ENCODE data around the gene TWNK.
A peak's percentile ranks its signal among the peaks of the same experiment; 100 is the strongest.
"Not testable (repeated sequence)": the region's sequence is repeated elsewhere in the genome, so short reads cannot be mapped to it uniquely, and the experiment has no call there.

Gene TWNK

GRCh38 chr10:101030496-101031127 is 43.3 kb downstream of the TWNK start:
- DNase-seq (ENCODE audit: low read depth in 2 of 2) = no peak

DNA sequence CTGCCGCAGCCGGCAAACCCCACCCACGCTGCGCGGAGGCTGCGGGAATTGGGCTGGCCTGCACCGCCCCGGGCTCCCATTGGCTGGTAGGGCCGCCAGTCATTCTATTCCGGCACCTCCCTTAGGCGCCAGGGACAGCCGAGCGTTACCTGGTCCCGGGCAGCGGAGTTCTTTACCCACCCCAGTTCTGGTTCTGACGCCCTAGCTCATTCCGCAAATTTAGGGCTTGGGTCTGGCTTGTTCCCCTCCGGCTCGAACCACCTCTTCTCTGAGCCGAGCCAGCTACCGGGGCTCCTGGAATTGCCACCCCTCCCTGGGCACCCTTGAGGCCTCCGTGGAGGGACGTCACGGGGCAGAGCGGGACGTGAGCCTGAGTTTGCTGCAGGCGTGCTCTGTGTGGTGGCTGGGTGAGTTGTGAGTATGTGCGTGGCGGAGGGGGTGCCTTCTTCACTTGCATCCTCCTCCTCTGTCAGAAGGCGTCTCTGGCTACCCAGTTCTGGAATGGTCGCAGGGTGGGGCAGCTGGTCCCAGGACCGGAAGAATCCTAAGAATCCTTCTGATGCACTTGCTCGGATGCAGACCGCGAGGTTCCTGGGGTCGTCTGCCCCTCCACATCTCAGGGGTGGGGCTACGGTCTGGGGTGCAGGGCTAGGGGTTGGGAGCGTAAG is 43.9 kb downstream of the TWNK start, which contains the start of the genes PDZD7 and SFXN3:
Gene PDZD7 (minus strand): TSS at position 2 of the 668 bp plus-strand sequence. CDS start 910 bp downstream, outside the sequence.
Gene SFXN3 (plus strand): TSS at position 107 of the 668 bp plus-strand sequence. CDS start 3,461 bp downstream, outside the sequence.
- peak; percentile 81 to 88 for DNase-seq (ENCODE audit: low read depth in 2 of 2)

DNA sequence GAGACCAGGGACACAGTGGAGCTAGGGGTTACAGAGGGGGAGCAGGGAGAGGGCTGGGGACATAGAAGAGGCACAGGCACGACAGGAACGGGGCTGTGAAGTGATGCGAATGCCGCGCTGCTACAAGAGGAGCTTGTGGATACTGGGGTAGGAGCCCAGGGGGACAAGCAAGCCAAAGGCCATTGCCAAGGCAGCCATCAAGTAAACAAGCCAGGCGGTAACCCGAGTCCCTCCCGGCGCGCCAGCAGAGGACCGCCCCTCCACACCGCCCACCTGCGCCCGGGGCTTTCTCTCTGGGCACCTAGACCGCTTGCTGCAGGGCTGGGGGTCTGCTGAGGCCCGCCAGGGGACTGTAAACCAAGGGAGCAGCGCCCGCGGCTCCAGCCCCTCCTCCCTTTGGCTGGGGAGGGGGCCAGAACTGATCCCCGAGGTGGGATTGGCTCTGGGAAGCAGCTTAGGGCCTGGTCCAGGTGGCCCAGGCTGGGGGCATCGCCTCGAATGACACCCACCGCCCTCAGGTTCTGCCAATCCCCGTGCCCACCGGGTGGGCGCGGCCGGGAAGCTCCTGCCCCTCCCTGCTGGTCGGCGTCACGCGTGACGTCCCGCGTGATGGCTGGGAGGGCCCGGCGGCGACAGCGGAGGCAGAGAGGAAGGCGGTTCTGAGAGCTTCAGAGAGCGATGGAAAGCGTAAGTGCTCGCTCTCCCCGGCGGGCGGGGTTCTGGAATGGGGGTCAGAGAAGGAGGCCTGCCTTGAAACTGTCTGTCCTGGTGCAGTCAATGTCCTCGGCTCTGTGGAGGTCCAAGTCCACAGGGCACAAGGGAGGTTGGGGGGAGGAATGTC is 44.7 kb downstream of the TWNK start:
- DNase-seq (ENCODE audit: low read depth in 2 of 2) = no peak

DNA sequence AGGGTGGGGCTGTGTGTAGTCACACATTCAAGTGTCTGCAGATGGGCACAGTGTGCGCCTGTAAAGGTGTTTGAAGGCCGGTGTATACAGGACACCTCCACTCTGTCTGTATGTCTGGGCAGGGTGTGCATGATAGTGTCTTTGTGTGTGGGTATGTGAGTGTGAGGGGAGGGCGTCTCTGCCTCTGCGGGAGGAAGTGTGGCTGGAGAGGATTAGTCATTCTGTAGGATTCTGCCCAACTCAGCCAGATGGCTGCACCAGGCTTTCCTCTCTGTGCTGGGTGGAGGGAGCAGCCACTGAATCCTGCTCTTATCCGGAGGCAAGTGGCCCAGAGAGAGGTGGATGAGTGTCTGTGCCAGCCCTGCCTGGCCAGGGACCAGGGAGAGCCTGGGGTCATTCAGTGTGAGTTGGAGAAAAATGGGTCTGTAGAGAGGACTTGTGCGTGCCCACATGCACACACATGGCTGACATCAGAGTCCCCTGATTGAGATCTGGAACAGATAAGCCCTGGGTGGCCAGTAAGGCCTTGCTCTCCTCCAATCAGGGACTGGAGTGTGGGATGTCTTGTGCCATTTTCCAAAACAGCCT is 45.4 kb downstream of the TWNK start:
- peak; percentile 59 to 69 for DNase-seq (ENCODE audit: low read depth in 2 of 2)

DNA sequence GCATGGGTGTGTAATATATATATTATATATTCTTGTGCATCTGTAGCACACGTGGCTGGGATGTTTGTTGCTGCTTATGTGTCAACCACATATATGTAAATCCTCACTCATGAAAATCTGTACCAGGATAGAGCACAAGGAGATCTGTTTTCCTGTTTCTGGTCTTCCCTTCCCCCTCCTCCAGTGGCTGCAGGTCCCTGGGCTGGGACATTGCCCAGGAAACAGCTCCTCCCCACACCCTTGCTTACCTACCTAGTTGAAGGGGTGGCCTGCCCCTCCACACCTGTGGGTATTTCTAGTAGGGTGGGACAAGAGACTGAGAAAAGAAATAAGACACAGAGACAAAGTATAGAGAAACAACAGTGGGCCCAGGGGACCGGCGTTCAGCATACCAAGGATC is 45.9 kb downstream of the TWNK start:
- DNase-seq (ENCODE audit: low read depth in 2 of 2) = no peak

DNA sequence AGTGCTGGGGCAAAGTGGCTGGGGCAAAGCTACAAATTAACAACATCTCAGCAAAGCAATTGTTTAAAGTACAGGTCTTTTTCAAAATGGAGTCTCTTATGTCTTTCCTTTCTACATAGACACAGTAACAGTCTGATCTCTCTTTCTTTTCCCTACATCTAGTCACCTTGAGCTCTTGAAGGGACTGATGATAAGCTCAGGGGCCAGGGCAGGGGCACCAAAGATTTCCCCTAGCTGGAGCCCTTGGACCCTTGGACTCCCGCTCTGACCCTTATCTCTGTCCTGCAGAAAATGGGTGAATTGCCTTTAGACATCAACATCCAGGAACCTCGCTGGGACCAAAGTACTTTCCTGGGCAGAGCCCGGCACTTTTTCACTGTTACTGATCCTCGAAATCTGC is 47.1 kb downstream of the TWNK start:
- not testable (repeated sequence) for DNase-seq (ENCODE audit: low read depth in 2 of 2)

DNA sequence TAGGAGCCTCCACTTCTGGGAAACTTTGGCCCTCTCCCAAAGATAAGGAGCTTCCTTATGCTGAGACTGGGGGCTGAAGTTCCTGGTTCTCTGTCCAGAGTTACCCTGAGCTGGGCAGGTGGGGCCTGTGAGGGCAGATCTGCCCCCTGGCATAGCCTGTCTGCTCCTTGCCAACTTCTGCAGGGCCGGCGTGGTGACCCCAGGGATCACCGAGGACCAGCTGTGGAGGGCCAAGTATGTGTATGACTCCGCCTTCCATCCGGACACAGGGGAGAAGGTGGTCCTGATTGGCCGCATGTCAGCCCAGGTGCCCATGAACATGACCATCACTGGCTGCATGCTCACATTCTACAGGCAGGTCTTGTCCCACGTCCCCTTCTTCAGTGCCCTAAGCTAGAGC is 48.0 kb downstream of the TWNK start:
- DNase-seq (ENCODE audit: low read depth in 2 of 2) = no peak

- no peak for DNase-seq (ENCODE audit: low read depth in 2 of 2)
Observed at GRCh38 chr10:101035916-101036702, 48.8 kb downstream of the TWNK start.

- DNase-seq (ENCODE audit: low read depth in 2 of 2) = no peak
Observed at GRCh38 chr10:101036726-101037125, 49.4 kb downstream of the TWNK start.

DNA sequence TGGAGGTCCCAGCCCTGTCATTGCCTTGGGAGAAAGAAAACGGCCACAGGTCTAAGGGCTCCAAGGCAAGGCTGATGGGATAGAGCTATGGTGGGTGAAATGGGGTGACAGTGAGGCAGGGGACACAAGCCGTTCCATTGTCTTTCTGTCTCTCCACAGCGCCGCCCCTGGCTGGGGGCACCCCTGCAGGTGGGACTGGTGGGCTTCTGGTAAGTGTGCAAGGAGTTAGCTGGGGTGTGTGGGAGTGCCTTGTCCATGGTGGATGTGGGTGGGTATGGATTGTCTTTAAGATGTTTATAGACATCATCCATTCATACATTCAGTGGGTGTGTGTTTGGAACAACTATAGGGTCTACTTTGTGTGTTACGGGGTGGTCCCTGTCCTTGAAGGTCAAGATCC is 51.1 kb downstream of the TWNK start:
- DNase-seq (ENCODE audit: low read depth in 2 of 2) = no peak

GRCh38 chr10:101040061-101040460 is 52.7 kb downstream of the TWNK start:
- DNase-seq (ENCODE audit: low read depth in 2 of 2) = no peak

- no peak for DNase-seq (ENCODE audit: low read depth in 2 of 2)
Observed at GRCh38 chr10:101040851-101041250, 53.5 kb downstream of the TWNK start.

DNA sequence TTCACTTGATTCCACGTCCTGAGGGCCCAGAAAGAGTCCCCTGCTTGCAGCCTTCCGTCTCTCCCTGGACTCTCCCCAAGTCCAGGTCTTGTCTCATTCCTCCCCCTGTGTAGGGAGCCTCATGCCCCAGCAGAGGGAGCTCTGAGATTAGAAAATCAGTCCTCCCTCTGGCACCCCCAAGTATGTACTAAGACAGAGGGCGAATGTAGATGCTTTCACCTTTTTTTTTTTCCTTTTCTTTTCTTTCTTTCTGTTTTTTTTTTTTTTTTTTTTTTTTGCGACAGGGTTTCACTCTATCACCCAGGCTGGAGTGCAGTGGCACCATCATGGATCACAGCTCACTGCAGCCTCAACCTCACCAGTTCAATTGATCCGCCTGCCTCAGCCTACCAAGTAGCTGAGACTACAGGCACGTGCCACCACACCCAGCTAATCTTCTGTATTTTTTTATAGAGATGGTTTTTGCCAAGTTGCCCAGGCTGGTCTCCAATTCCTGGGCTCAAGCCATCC is 54.0 kb downstream of the TWNK start:
- no peak for DNase-seq (ENCODE audit: low read depth in 2 of 2)

DNA sequence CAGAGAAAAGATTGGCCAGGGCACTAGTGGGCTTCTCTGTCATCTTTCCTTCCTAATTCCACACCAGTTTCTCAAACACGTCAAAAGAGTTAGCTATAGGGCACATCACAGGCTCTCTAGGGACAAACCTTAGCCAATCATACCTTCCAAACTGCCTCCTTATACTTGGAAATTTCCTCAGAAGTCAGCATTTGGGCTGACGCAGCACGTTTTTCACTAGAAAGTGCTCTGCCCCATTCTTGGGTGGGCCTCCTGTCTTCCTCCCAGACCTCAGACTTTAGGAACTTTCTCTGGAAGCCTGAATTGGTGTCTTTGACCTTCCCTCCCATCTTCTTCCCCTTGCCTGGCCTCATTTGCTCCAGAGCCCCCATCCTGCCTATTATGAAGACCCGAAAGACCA is 54.8 kb downstream of the TWNK start:
- DNase-seq (ENCODE audit: low read depth in 2 of 2) = no peak

- peak; percentile 85 to 86 for DNase-seq (ENCODE audit: low read depth in 2 of 2)
Observed at GRCh38 chr10:101042667-101043362, 55.5 kb downstream of the TWNK start.

DNA sequence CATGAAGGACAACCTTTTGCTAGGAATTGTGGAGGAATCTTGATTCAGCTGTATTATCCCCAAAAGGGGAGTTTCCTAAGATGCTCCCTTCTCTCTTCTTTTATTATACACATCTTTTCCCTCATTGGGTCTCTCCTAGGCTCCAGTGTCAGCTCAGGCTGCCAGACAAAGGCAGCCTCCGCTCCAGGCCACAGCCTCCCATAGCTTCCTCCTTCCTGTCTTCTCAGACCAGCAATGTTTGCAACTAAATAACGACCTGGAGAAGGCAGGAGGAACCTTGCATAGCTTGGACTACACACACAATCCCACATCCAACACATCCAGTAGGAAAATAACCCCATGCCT is 56.0 kb downstream of the TWNK start:
- DNase-seq (ENCODE audit: low read depth in 2 of 2) = no peak

Data from fibroblast of skin of left biceps (primary cell).